WERI-Rb-1 (cell line): ENCODE data around the gene CRMP1.

ENCODE experiments used
- DNase-seq: peaks from one replicate; pipeline ENCODE4 v3.0.0-alpha.2; 2020
- H3K27ac ChIP-seq: fragments of 250-450 bp; sonication (Bioruptor Pico); 2 replicates; pipeline ENCODE4 v1.5.1; 2020; ENCODE audit warnings: mild to moderate bottlenecking, moderate library complexity
- H3K27me3 ChIP-seq: fragments of 250-450 bp; sonication (Bioruptor Pico); 2 replicates; pipeline ENCODE4 v1.5.1; 2021; ENCODE audit warnings: mild to moderate bottlenecking, low read depth, moderate library complexity; ENCODE audit not compliant: insufficient read depth, severe bottlenecking
- H3K36me3 ChIP-seq: fragments of 250-450 bp; sonication (Bioruptor Pico); 2 replicates; pipeline ENCODE4 v1.5.1; 2020; ENCODE audit warnings: mild to moderate bottlenecking, moderate library complexity
- H3K4me3 ChIP-seq: 2 replicates; pipeline ENCODE4 v1.5.1; 2011; ENCODE audit warnings: low read depth, mild to moderate bottlenecking, control low read depth, low read length
- H3K9me3 ChIP-seq: fragments of 250-450 bp; sonication (Bioruptor Pico); 2 replicates; pipeline ENCODE4 v1.5.1; 2021; ENCODE audit warnings: mild to moderate bottlenecking, moderate library complexity; ENCODE audit not compliant: severe bottlenecking
- CTCF ChIP-seq: IDR thresholded peaks from 2 replicates; pipeline ENCODE4 v1.5.1; 2011; ENCODE audit warnings: low read depth, mild to moderate bottlenecking, control low read depth, inconsistent platforms, low read length

CRMP1 gene

DNA sequence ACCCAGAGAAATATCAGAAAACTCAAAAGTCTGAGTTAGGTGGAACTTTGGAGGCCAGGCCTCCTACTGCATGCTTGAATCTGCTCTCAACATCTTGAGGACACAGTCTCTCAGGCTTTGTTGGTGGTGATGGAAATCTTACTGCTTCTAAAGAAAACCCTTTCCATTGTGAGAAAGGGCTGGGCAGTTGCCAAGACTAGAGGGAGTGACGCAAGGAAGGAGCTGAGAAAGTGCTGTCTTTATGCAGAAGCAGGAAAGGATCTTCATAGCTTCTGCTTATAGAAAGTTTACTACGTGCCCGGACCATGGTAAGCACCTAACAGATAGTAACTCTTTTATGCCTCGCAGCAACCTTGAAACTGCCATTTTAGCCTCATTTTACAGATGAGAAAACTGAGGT, 2.4 kb upstream of the CRMP1 start:
- TF ChIP-seq CTCF: no peak

DNA sequence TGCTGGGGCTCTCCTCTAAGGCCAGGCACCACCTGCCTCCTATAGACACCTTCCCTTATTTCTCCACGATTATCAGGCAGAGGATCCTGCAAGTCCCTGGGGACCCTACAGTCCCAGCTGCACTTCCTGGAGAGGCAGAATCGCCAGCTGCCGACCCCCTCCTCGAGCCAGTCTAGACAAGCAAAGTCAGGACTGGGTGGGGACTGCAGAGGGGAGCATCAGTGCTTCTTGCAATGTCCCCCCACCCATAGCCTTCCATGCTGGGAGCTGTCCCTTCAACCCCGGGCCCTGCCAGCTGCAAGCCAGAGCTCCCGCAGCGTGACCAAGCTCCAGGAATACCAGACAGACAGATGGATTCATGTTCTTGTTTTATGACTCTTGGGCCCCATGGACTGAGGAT, 1.4 kb upstream of the CRMP1 start:
- peak; percentile 56 for DNase-seq
- H3K4me3 ChIP-seq: 0 out of 2 replicates have a peak overlapping the region, but pooled peaks have one; percentile 6
- H3K27me3 ChIP-seq: no peaks in the 10 kb centered on the region
- H3K9me3 ChIP-seq: peaks cover 6% of the 10 kb centered on the region
- H3K36me3 ChIP-seq: peaks cover 4% of the 10 kb centered on the region
- TF ChIP-seq CTCF: no peak
- H3K27ac ChIP-seq: peak overlapping the region; percentile 43

More for the DNA sequence above, 2.4 kb upstream of the CRMP1 start:
- no peak for DNase-seq
- Histone ChIP-seq H3K4me3 (no peak overlapping the region), H3K27ac (no peak overlapping the region), H3K36me3 (peaks cover 4% of the 10 kb centered on the region), H3K27me3 (no peaks in the 10 kb centered on the region), H3K9me3 (peaks cover 6% of the 10 kb centered on the region)

GRCh38 chr4:5893591-5893990, 705 bp upstream of the CRMP1 start:
- H3K27me3 ChIP-seq: no peaks in the 10 kb centered on the region
- DNase-seq: no peak
- H3K9me3 ChIP-seq: peaks cover 6% of the 10 kb centered on the region
- no peak; the same call in 1 of the 2 replicates for TF ChIP-seq CTCF
- H3K4me3 ChIP-seq: peak overlapping the region; percentile 42
- peaks cover 4% of the 10 kb centered on the region for H3K36me3 ChIP-seq
- H3K27ac ChIP-seq: peak overlapping the region; percentile 43

DNA sequence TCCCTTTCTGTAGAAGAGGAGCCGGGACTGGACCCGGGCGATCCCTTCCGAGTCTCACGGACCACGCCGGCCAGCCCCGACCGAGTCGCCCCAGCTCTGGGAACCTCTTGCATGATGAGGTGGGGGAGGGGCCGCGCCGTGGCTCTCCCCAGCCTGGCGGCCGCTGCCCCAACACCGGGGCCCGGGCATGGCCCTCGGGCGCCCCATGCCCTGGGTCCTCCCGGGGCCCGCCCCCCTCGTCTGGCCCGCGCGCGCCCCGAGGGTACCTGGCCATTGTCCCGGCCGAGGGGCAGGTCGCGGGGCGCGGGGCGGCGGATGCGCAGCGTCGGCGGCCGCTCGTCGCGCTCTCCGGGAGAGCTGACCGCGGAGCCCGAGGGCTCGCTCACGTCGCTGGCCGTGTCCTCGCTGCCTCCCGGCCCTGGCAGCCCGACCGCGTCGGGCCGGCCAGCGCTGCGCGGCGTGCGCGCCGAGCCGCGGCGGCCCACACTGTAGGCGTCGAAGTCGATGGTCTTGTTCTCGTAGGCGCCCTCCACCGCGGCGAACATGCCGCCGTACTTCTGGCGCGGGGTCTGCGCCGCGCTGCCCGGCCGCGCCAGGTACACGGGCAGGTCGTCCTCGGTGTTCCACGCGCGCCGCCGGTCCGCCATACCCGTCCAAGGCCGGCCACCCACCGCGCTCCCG, 423 bp downstream of the CRMP1 start:
- H3K4me3 ChIP-seq: peak overlapping the region; percentile 88
- DNase-seq: peak; percentile 65

GRCh38 chr4:5891563-5892322, 1.1 kb downstream of the CRMP1 start:
- Histone ChIP-seq H3K9me3 (peaks cover 2% of the 10 kb centered on the region), H3K36me3 (peaks cover 17% of the 10 kb centered on the region), H3K4me3 (peak overlapping the region; percentile 88), H3K27ac (peak overlapping the region; percentile 97), H3K27me3 (no peaks in the 10 kb centered on the region)
- no peak for TF ChIP-seq CTCF
- DNase-seq: peak; percentile 59

More for the DNA sequence above, 423 bp downstream of the CRMP1 start:
- H3K9me3 ChIP-seq: peaks cover 6% of the 10 kb centered on the region
- no peaks in the 10 kb centered on the region for H3K27me3 ChIP-seq
- H3K36me3 ChIP-seq: peaks cover 10% of the 10 kb centered on the region
- TF ChIP-seq CTCF: no peak
- peak overlapping the region; percentile 97 for H3K27ac ChIP-seq
